GM18873 (cell line): ENCODE measurements around the gene PFKP.
"Not testable (repeated sequence)": the region's sequence is repeated elsewhere in the genome, so short reads cannot be mapped to it uniquely, and the experiment has no call there.

Experiments
- ATAC-seq: cut with Tn5 transposase; IDR thresholded peaks from one replicate; pipeline ENCODE4 v1.9.1; 2021; ENCODE audit warnings: mild to moderate bottlenecking, moderate library complexity, moderate number of reproducible peaks; ENCODE audit not compliant: unreplicated experiment, low FRiP score

The PFKP gene

GRCh38 chr10:3046210-3046779 is 21.1 kb upstream of the PFKP start:
- ATAC-seq: no peak

GRCh38 chr10:3046981-3047547 is 20.3 kb upstream of the PFKP start:
- no peak for ATAC-seq

GRCh38 chr10:3047596-3047995 is 19.8 kb upstream of the PFKP start:
- ATAC-seq: no peak

GRCh38 chr10:3048119-3049019 is 19.0 kb upstream of the PFKP start:
- no peak for ATAC-seq

GRCh38 chr10:3051692-3052091 is 15.7 kb upstream of the PFKP start:
- no peak for ATAC-seq

GRCh38 chr10:3053155-3053554 is 14.2 kb upstream of the PFKP start:
- no peak for ATAC-seq

- no peak for ATAC-seq
Observed at GRCh38 chr10:3054183-3054850, 13.0 kb upstream of the PFKP start.

GRCh38 chr10:3054851-3055199 is 12.5 kb upstream of the PFKP start:
- no peak for ATAC-seq

- ATAC-seq: no peak
Observed at GRCh38 chr10:3056280-3057037, 10.9 kb upstream of the PFKP start.

GRCh38 chr10:3057946-3058345 is 9.4 kb upstream of the PFKP start:
- ATAC-seq: no peak

- ATAC-seq: no peak
Observed at GRCh38 chr10:3059974-3060373, 7.4 kb upstream of the PFKP start.

GRCh38 chr10:3060481-3060889 is 6.9 kb upstream of the PFKP start:
- ATAC-seq: no peak

GRCh38 chr10:3061323-3061898 is 5.9 kb upstream of the PFKP start:
- not testable (repeated sequence) for ATAC-seq

GRCh38 chr10:3062502-3063186 is 4.7 kb upstream of the PFKP start:
- ATAC-seq: no peak

- ATAC-seq: no peak
Observed at GRCh38 chr10:3064423-3064822, 2.9 kb upstream of the PFKP start.

- ATAC-seq: no peak
Observed at GRCh38 chr10:3065622-3066021, 1.7 kb upstream of the PFKP start.

- no peak for ATAC-seq
Observed at GRCh38 chr10:3066317-3067117, 831 bp upstream of the PFKP start.

- ATAC-seq: no peak
Observed at GRCh38 chr10:3067859-3068179, 471 bp downstream of the PFKP start.
